Inflammatory macrophage (primary cell): Measurements from ENCODE around the gene FMNL3.
"Not testable (repeated sequence)": the region's sequence is repeated elsewhere in the genome, so short reads cannot be mapped to it uniquely, and the experiment has no call there.

Experiments used
- DNase-seq, 2 donors: peaks; one replicate each; pipeline ENCODE4 v3.0.0-alpha.2; 2020 to 2022

FMNL3 gene

DNA sequence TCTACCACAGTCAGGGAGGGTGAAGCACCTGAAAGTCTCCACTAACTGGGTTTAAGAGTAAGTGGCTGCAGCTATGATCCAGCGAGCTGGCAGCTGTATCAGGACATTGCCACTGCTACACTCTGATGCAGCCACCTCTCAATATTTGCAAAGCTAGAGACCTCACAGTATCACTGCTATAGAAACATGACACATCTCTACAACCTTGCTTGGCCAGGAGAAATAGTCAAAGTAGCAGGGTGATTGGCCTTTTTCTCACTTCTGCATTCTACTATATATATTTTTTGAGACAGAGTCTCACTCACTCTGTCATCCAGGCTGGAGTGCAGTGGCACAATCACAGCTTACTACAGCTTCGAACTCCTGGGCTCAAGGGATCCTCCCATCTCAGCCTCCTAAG, 9.3 kb upstream of the FMNL3 start:
- no peak for DNase-seq

DNA sequence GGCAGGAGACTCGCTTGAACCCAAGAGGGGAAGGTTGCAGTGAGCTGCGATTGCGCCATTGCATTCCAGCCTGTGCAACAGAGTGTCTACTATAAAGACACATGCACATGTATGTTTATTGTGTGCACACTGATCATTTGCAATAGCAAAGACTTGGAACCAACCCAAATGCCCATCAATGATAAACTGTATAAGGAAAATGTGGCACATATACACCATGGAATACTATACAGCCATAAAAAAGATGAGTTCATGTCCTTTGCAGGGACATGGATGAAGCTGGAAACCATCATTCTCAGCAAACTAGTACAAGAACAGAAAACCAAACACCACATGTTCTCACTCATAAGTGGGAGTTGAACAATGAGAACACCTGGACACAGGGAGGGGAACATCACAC, 6.7 kb upstream of the FMNL3 start:
- DNase-seq = not testable (repeated sequence)

GRCh38 chr12:49708851-49709250, 1.6 kb upstream of the FMNL3 start:
- DNase-seq = no peak

DNA sequence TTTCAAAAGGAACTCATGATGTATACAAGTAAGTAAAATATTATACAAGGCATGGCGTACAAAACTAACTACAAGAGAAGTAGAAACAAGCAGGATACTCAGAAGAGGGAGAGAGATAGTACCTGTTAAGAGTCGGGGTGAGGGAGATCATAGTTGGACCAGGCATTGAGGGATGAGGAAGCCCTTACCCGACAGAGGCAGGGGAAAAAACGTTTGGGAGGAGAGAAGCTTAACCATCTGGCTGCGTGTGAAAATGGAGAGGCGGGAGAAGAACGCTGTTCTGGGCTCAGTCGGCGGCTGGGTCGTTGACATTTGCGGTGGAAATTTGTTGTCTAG, 575 bp upstream of the FMNL3 start:
- DNase-seq = no peak

- peak; percentile 13 to 43 for DNase-seq
These were observed 666 bp downstream of the FMNL3 start for GRCh38 chr12:49706351-49707127.

DNA sequence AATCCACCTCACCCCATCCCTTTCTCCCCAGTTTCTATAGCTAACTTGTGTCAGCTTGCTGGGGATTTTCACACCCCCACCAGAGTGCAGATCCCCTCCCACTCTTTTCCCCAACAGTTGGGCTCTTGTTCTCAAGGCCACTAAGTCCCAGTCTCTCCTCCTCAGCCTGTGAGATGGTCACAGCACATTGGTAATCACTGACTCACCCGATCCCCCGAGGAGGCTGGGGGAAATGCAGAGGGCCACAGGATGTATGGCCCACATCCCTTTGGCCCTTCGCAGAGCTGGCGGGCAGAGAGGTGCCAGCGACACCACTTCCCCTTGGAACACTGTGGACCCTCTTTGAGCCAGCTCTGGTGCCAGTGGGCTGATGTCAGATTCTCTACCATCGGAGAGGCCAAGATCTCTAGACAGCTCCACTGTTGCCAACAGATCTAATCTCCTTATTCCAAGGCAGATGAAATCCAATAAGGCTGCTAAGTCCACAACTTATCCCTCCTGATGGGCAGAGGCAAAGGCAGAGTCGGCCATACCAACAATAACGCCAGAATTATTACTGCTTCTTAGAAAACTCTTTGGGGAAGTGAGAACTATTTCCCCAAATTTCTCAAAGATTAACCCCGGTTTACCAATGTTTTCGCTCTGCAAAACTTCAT, 1.6 kb downstream of the FMNL3 start:
- DNase-seq = peak; percentile 80 to 83

- DNase-seq = peak; percentile 74 to 89
These were observed 3.5 kb downstream of the FMNL3 start for GRCh38 chr12:49703647-49704137.

DNA sequence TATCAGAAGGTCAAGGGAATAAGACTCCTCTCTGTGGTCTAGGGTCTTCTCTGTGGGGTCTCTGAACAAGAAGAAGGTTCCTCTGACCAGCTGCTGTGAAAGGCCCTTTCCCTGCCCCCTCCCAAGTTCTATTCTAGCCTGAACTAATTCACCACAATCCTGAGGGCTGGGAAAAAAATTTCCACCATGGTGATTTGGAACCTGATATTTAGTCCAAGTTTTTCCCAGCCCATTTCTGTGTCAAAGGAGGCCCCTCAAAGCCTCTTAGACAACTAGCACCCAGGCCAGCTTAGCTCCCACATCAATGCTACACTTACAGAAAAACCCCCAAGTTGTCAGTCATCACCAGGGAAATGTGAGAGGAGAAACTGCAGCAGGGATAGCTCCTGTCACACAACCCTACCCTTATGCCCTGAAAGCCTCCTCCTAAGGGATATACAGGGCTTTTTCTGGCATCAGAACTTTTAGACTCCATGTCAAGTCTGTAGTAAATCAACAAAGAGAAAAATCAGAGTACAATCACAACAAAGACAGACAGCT, 4.5 kb downstream of the FMNL3 start:
- no peak for DNase-seq

- no peak for DNase-seq
These were observed 5.2 kb downstream of the FMNL3 start for GRCh38 chr12:49702009-49702408.

GRCh38 chr12:49698619-49699545, 8.3 kb downstream of the FMNL3 start:
- peak; percentile 87 to 94 for DNase-seq

DNA sequence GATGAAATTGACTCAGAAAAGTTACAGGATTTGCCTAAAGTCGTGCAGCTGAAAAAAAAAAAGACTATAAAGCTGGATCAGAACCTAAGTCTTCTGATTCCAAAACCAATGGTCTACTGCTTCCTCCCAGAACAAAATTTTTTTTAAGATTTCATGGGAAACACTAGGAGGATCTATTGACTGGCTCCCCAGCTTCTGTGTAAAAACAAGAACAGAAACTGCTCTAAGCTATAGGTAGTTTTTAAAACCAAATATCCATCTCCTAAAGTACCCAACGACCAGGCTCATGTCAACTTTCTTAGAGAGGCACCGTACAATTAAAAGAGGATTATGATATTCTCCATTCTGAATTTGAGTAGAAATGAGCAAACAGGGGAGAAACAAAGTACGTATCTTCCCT, 9.4 kb downstream of the FMNL3 start:
- DNase-seq = no peak

DNA sequence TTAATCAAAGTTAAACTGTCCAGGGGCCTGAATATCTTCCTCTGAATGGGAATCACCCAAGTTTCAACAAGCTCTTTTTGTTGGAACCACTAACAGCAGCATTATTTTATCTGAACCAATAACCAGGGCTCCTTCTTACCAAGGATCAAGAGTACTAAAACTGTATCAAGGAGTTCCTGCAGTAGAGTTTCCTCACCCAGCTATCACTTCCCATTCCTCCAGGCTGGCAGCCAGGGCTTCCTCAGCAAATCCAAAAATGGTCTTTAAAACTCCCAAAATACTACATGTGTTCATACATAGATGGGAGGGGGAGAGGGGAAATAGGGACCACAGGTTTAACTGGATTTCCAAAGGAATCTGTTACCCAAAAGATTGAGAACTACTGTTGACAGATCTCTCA, 10.5 kb downstream of the FMNL3 start:
- peak in 1 of 2 donors; percentile 24 for DNase-seq

DNA sequence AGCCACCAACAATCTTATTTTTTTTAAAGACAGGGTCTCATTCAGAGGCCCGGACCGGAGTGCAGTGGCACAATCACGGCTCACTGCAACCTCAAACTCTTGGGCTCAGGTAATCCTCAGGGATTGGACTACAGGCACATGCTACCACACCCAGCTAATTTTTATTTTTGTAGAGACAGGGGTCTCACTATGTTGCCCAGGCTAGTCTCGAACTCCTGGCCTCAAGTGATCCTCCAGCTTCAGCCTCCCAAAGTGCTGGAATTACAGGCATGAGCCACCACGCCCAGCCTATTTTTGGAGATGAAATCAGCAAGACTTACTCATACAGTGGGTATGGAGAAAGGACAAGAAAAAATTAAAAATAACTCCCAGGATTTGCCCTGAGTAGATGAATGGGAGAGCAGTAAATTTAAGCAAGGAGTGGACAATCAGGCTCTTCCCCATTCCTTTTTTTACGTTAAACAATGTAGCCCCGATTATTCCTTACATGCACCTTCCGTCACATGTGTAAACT, 13.2 kb downstream of the FMNL3 start:
- DNase-seq = peak in 1 of 2 donors; percentile 23

- no peak for DNase-seq
These were observed 14.4 kb downstream of the FMNL3 start for GRCh38 chr12:49692851-49693250.

DNA sequence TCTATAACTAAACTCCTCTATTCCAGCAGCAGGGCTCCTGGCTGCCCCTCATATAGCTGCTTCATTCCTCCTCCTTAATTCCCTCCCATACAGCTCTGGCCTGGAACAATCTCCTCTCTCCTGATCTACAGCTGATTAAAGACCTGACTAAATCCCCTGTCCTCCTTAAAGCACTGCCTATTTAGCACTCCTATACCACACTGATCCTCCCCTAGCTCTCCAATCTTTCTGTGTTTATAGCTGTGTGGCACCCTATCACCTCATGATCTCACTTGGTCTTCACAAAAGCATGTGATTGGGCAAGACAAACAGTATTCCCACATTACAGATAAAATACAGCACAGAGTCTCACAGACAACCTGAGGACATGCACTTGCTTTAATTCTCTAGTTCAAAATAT, 17.4 kb downstream of the FMNL3 start:
- DNase-seq = no peak

DNA sequence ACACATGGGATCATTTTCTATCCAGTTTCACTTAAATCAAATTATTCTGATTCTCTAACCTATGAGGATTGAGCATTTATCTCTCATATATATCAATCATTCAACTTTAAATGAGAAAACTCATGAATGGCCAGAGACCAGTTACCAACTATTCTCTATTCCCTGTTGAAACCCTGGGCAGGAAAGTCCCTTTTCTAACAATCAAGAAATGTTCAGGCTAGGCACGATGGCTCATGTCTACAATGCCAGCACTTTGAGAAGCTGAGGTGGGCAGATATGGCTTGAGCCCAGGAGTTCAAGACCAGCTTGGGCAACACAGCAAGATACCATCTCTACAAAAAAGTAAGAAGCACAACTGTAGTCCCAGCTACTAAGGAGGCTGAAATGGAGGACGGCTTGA, 18.0 kb downstream of the FMNL3 start:
- peak in 1 of 2 donors; percentile 19 for DNase-seq

DNA sequence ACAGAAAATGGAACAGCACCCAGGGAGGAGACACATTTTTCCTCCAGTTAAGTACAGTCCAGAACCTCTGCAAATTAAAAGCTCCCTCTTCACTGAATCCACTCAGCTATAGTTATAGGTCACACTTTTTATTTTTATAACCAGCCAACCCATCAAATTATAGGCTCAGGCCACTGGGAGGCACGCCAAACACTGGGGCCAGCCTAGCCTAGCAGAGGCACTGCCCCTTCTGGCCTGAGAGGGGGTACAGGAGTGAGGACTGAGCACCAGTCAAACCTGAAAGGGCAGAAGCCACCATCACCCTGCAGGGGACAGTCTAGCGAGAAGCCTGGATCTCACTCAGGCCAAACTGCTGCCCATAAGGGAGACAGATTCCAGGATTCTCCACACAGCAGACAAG, 19.3 kb downstream of the FMNL3 start:
- no peak for DNase-seq

DNA sequence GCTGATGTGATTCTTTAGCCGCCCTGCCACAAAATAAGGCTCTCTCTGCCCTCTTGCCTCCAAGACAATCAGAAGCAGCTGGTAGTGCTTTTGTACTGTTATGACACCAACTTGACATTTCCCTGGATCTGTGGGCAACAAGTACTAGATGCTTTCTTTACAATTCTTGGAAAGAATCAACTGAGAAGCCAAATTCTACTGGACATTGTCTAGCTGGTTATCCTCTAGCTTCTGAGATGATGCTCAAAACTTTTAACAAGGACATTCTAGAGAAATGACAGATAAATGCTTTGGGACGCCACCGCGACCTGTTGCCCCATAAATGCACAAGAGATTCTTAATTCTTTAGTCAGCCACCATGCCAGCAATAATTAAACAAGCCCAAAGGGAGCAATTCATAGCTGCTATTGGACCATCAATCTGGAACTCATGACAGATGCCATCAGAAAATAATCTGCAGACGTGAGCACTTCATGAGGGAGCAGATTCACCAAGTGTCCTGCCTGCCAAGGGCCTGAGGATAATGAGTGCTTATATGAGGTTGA, 22.8 kb downstream of the FMNL3 start:
- no peak for DNase-seq

- DNase-seq = no peak
These were observed 23.5 kb downstream of the FMNL3 start for GRCh38 chr12:49683599-49684309.

GRCh38 chr12:49680075-49680474, 27.1 kb downstream of the FMNL3 start:
- no peak for DNase-seq

DNA sequence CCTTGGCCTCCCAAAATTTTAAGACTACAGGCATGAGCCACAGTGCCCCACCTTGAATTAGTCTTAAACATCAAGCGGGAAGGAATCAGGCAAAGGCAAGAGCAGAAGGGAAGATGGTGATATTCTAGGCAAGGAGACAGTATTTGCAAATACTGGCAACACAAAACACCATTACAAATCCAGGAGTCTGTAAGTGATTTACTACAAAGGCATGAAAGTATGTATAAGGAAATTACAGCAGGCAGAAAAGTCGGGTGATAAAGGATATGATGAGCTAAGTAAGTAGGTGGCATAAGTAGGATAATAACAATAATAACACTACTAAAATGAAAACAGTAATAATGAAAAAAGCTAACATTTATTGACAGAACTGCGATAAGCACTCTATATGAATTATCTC, 28.5 kb downstream of the FMNL3 start:
- DNase-seq = no peak

DNA sequence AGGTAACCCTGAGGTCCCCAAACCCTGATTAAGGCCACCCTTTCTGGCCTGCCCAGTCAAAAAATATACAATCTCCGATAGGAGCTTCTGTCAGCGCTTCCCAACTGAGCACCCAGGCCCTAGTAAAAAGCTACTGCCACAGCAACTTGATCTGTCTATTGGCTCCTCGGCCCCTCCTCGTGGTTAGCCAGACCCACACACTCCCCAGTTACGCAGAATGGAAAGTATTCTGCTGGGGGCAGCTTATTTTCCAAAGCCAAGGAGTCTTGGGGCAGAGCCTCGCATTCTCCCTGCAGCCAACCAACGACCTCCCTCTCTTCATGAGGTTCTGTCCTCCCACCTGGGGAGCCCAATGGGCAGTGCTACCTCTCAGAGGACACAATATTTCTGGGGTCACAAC, 32.1 kb downstream of the FMNL3 start:
- no peak for DNase-seq
